Measurements from ENCODE around the gene BTC.
"Not testable (repeated sequence)": the region's sequence is repeated elsewhere in the genome, so short reads cannot be mapped to it uniquely, and the experiment has no call there.

Gene BTC, protein sequence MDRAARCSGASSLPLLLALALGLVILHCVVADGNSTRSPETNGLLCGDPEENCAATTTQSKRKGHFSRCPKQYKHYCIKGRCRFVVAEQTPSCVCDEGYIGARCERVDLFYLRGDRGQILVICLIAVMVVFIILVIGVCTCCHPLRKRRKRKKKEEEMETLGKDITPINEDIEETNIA

DNA sequence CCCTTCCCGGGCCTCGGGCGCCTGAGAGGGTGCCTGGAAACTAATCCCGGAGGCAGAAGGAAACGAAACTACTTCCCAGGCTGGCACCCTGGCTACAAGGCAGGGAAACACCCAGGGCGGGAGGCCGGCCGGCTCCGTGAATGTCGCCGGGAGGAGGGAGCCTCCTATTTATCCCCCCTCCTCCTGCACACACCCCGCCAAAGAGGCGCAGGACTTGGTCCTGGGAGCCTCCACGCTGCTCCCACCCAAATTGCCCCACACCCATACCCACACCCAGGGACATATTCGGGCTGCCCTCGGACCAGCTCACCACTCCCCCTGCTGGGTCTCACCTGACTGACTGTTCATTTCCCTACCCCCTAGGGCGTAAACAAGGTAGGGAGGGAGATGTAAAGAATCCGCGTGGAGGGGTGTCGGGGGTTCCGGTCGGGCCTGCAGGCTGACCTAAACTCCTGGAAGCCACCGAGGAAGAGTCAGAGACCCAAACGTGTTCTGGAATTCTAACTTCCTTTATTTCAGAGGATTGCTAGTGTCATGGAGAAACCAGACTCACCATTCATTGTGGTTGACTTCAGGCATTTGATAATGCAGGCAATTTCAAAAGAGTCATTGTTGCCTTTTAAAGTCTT lies at the start of gene BTC:
Gene BTC (minus strand): TSS at position 142 of the 629 bp plus-strand sequence. CDS start 198 bp downstream, outside the sequence.
- DNase-seq (ENCODE audit: low spot score), result no peak

DNA sequence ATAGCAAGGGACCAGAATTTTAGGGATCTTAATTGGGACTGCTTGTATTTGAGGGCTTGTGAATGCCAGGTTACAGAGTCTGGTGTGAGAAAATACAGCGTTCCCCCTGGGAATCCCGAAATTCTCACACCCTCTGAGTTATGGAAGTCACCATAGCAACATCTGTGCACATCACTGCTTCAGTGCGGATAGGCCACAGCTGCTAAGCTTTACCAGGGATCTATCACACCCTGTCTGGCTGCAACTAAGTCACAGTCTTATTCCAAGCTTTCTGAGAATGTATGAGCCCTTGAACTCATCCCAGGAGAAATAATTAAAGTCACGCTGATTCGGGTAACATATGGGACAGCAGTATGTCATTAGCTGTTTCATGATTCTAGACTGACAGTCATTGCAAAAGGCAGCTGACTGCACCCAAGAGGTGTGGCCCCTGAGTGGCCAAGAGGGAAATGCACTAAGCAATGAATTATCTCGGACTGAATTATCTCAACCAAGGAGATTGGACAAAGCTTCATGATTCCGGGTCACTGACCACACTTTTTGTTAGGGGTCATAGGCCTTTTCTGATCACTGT lies 46.7 kb upstream of the BTC start:
- DNase-seq (ENCODE audit: low spot score), result no peak

DNA sequence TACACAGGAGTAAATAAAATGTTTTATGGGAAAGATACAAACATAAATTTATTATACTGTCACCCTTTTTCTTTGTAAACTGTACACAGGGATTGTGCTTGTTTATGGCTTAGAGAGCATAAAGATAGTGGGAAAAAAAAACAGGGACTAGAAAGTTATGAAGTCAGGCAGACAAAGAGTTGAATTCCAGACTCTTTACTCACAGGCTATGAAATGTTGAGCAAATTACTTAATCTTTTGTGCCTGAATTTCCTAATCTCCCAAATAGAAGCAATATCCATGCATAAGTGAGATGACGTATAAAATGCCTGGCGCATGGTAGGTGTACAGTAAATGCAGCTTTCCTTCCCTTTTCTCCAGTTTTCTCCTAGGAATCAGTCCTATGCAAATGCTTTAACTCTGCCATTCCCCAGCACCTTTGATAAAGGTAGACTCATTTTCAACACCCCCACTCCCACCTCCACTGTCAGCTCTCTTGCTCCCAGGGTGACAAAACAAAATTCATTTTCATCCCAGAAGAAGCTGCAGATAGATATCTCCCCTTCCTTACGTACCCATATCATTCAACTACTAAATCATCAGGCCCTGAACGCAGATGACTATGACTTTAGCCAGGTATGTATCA lies 44.5 kb upstream of the BTC start:
- DNase-seq (ENCODE audit: low spot score), result no peak

DNA sequence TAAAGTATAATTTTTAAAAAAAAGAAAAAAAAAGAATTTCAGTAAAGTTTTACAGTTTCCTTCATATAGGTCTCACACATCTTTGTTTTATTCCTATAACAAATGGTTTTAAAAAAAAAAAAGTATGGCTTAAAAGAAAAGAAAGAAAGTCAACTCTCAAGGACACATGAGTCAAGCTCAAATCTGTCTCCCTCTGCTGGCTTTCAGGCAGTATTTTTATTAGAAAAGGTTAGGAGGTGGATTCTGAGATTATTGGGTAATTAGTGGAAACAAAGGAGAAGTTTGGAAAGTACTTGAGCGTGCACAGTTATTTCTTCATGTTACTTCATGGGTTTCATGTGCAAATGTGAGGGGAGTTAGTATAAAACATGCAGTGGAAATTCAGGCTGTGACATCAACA lies 36.6 kb upstream of the BTC start:
- DNase-seq (ENCODE audit: low spot score), result no peak

DNA sequence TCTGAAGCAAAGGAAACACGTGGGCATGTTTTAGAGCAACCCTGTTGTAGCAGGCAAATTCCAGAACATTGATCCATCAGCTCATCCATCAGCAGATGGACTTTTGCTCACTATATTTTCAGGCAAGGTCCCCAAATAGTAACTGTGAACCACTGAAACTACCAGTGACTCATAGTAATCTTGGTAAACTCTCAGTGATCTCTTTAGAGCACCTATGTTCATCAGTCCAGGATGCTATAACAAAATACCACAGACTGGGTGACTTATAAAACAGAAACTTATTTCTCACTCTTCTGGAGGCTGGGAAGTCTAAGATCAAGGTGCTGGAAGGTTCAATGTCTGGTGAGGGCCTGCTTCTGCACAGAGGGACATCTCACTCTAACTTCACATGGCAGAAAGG lies 28.9 kb upstream of the BTC start:
- no peak for DNase-seq (ENCODE audit: low spot score)

DNA sequence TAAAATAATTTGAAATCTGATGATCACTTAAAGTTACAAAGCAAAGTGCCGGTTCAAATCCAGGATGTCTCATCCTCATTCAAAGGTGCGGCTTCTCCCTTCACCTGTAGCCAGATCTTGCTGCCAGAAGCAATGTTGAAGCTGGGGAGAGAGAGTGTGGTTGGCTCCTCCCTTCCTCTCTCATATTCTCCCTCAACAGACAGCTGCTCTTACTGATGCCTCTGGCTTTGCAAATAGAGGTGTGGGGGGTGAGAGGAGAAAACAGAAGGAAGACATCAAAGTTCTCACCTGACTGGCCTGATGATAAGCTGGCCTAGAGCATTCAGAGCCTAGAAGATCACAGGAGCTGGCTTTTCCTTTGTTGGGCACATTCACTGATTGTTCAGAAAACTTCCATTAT lies 28.3 kb upstream of the BTC start:
- no peak for DNase-seq (ENCODE audit: low spot score)

DNA sequence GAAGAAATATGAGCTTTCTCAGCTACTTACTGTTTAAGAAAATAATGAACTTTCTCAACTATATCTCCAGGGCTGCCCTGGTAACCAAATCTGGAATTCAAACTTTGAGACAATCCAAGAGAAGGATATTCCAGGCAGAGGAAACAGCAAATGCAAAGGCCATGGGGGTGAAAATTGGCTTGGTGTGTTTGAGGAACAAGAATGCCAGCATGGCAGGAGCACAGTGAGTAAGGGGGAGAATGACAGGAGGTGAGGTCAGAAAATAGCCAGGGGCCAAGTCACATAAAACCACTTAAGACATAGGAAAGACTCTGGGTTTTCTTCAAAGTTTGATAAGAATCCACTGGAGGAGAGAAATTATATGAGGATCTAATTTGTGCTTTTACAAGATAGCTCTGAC lies 27.2 kb upstream of the BTC start:
- DNase-seq (ENCODE audit: low spot score), result no peak

DNA sequence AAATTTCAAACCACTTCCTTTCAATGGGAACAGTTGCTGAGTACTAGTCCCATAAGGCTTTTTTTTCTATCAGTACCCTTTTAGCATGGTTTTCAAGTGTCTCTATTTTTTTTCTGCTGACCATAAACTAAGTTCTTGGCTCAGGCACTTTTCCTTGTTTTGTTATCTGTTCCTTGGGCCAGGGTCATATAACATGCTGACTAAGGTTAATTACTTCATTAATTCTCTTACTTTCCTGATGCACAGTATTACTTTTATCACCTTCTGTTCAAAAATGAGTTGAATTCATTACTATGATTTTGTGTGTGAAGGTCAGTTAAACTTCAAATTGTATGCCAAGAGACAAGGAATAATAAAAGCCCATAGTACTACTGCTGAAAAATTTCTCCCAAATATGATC lies 19.7 kb upstream of the BTC start:
- DNase-seq (ENCODE audit: low spot score), result no peak

DNA sequence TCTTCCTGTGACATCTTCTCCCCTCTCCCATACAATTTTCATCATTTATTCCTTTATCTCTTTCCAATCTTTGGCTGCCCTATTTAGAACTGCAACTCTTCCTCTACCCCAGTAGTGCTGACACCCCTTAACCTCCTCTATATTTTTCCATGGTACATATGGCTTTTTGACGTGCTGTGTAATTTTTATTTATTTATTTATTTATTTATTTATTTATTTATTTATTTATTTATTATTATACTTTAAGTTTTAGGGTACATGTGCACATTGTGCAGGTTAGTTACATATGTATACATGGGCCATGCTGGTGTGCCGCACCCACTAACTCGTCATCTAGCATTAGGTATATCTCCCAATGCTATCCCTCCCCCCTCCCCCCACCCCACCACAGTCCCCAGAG lies 17.7 kb upstream of the BTC start:
- not testable (repeated sequence) for DNase-seq (ENCODE audit: low spot score)

DNA sequence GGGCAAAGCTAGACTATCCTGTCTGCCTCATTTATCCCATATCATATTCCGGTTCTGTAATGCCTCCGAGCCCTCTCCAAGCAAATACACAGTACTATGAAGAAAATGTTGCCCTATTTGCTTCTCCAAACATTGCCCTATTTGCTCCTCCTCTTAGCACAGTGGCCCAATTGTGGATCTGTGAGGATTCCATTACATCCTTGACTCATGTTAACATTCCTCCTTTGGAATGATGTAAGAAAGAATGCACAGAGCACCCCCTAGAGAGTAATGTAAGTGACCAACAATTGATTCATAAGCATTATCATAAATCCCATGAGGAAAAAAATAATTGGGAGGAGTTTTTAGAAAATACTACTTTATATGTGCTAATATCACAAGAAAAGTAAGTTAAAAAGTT lies 11.3 kb upstream of the BTC start:
- no peak for DNase-seq (ENCODE audit: low spot score)

DNA sequence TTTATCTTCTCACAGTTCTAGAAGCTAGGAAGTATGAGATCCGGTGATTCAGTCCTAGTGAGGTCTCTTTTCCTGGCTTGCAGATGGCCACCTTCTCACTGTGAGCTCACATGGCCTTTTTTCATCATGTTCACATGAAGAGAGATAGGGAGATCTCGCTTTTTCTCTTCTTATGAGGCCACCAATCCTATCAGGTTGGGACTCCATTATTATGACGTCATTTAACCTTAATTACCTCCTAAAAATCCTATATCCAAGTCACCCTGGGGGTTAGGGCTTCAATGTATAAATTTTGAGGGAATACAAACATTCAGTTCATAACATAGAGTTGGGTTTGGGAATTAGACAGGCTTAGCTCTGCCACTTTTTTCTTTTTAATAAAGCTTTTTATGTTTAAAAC lies 6.0 kb upstream of the BTC start:
- no peak for DNase-seq (ENCODE audit: low spot score)

DNA sequence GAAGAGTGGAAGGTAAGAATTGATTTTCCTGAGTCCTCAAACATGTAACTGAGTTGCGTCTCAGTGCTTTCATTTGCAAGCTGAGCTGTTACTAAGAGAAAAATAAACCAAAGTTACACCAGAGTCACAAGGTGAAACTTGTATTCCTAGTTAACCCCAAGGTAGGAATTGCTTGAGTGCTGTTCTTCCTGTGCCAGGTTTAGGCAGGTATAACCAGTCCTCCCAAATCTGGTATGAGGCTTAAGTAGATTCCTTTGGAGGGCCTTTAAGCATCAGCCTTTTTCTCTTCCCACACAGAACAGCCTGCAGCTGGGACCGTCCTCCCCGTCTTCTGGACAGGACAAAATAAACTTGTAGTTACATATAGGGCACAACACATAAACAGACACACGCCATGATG lies 2.3 kb upstream of the BTC start:
- no peak for DNase-seq (ENCODE audit: low spot score)

DNA sequence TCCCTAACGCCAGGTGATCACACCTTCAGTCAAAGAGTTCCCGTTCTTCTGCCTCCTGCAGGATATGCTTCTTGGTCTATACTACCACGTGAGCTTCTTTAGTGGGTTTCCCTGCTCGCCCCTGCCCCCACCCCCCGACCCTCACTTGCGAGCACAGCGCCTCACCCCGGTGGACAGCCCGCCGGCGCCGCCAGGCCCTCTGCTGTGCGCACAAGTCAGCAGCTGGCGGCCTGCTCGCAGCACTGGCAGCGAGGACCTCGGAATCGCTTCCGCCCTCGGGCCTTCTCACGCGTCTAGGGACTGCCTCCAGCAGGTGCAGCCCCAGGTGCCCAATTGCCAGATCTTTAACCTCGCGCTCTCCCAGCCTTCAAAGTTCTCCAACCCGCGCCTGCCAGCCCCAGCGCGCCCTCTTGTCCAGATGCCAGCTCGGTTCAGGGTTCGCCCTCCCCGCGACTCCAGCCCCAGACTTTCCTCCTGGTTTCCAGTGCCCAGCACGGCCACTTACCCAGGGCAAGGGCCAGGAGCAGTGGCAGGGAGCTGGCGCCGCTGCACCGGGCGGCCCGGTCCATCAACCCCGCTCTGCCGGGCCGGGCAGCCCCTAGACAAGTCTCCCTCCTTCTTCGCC lies 454 bp downstream of the BTC start:
- no peak for DNase-seq (ENCODE audit: low spot score)

DNA sequence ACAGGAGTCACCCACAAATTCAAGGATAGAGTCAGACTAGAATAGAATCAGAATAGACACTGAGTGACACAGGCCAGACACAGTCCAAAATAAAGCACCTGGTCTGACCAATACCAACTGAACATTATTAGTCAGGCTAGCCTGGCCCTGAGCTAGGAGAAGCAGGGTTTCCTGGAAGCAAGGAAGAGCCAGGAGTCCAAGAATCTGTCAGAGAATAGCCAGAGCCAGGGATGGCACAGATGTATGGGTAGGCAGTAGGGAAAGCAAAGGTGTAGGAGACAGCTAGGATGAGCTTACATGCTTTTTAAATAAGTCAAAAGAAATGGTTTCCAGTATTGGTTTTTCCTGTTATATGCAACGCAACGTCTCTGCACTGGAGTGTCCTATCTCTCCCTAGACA lies 3.7 kb downstream of the BTC start:
- DNase-seq (ENCODE audit: low spot score), result no peak

DNA sequence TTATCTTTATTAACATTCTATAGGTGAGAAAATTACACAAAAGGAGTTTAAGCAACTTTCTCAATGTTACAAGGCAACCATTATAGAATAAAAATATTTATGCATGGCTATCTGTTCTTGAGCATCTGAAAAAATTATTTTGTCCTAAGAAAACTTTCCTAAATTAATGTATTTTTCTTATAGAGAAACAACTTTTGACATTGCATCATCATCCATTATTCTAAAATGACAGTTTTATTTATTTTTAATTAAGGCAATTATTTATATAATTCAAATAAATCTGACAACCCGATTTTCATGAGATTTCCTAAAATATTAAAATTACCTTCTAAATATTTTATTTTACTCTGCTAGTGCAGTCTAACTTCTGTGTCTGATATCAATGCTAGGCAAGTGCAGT lies 4.8 kb downstream of the BTC start:
- no peak for DNase-seq (ENCODE audit: low spot score)

DNA sequence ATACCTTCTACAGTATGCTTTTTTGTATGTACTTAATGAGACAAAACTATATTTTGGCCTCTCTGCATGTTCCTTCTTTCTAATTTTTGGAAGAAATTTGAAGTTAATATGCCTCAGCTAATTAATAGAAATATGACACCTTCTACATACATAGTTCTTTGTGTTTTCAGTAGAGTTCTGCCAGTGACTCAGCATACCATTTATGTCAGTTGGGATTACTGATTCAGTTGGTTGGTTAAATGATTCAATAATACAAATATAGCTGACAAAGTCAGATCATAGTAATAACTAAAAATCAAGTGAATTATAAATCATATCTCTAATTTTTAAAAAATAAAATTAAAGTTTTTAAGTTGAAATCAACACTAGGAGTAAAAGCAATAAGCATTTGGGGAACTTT lies 16.8 kb downstream of the BTC start:
- DNase-seq (ENCODE audit: low spot score), result no peak

DNA sequence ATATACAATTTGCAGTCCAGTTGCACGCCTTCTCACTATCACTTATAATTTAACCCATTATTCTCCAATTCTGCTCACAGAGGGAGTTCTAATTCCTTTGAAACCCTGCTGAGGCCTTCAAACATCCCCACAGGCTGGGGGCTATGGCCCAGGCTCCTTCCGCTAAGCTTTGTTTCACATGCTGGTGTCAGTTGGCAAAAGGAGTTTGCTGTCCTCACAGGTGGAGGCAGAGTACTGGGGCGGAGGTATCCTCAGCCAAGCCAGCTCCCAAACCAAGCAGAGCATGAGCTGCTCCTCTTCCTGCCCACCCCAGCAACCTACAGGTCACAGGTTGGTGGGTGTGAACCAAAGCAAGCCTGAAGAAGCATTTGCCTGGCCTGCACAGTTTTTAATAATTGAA lies 21.5 kb downstream of the BTC start:
- no peak for DNase-seq (ENCODE audit: low spot score)

DNA sequence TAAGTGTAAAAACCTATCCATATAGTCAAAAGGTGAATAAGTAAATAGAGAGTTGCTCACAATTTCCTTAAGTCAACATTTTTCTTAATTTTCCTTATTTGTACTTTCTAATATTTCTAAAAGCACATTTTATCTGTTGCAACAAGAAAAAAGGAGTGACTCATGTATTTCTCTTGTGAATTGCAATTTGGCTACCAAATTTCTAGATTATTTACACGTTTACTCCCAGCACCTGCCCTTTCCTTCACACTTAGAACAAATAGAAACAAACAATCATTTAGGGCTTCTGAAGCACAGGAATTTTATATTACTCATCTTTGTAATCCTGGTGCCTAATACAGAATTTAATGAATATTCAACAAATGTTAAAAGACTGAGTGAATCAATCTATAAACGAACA lies 22.2 kb downstream of the BTC start:
- no peak for DNase-seq (ENCODE audit: low spot score)

DNA sequence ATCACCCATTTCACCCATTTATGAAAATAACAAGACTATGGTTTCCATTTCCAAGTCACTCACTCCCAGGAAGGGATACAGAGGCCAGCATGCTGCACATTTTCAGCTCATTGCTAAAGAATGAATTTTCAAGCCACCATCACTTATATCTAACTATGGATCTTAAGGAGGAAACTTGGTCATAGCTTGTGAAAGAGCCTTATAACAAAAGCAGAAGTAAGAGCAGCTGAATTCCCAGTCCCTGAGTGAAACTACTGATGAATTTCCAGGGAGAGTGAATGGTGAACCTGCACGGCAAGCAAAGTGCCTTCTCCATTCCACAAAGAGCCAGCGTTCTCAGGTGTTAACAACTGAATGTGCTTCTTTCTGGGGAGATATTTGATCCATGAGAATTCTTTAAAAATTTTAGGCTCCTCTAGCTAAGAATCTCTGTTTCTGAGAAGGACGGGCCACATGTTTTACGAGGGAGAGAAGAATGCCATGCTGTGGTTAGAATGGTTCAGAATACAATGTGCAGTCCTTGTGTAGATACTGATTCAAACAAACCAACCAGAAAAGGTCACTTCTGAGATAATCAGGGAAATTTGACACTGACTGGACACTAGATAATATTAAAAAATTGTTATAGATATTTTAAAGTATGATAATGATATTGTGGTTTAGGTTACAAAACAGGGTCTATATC lies 24.0 kb downstream of the BTC start:
- no peak for DNase-seq (ENCODE audit: low spot score)

DNA sequence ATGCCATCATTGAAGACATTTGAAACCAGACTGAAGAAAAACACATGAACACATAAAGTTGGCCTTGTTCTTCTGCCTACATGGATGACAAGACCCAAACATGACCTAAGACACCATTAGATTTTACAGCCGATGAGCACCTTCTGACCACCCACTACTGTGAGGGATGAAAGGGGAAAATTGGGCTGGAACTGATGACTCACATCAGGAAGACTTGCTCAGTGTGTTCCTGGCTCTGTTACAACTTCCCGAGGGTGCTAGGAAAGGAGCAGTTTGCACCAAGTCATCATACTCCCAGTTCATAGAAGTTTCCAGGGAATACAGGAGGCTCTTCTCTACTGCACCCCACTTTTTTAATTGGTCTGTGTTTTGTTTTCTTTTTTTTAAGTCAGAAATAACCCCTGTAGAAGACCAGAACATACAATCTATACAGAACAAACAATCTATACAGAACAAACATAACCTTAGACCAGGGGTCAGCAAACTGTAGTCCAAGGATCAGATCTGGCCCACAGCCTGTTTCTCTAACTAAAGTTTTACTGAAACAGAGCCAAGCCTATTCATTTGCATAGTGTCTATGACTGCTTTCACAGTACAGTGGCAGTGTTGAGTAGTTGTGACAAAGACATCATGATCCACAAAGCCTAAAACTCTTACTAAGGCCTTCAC lies 25.3 kb downstream of the BTC start:
- DNase-seq (ENCODE audit: low spot score), result no peak

DNA sequence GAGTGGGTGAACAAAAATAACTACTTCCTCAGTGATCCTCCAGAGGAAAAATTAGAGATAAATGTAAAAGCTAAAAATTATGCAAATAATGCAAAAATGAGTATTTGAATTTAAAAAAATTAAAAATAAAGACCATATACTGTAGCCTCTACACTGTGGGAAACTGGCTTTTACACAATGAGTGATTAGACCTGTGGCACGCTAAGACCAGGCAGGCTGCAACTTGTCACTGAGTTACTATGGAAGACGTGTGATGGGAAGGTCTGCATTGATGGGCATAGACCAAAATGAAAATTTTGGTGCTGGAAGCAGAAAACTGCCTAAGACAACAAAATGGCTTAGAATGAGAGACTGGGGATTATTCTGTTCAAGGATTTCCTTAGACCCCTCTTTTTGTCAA lies 30.2 kb downstream of the BTC start:
- DNase-seq (ENCODE audit: low spot score), result no peak

DNA sequence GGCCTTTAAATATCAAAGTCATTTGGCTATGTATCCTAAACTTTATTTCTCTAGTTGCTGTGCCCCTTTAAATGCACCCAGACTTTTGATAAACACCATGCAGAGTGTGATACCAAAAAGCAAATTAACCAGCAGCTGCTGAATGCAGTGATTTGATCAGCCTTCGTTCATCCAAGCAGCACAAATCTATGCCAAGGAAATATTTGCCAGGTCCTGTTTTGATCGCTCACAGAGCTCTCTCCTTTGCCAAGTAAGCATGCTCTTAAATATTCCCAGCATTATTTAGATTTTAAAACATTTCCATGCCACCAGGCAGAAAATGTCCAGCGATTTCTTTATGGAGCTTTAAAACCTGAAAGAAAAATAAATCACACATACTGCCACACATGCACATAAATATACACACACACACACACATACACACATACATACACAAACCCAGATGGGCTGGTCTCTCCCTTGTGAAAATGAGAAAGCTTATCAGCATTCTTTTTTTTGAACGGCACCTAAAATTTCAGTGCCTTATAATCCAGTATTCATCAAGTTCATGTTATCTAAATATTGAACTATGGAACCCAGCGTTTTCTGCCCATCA lies 35.7 kb downstream of the BTC start:
- no peak for DNase-seq (ENCODE audit: low spot score)

Measured in activated CD4-positive, alpha-beta T cell treated with anti-CD3 and anti-CD28 coated beads, Interleukin-2, Interleukin-4, amounts not matched to agents 100 ng/mL and 50 ng/mL, durations not matched to agents 16 hours and 8 hours (primary cell).